Loucy (cell line): ENCODE measurements around the gene FOXO6.

Experiments used
- H2AFZ ChIP-seq: fragments of 200-600 bp; sonication (generic); 2 replicates; pipeline ENCODE4 v1.6.0; 2016; ENCODE audit warnings: antibody characterized with exemption, mild to moderate bottlenecking, low read length, moderate library complexity
- H3F3A ChIP-seq: fragments of 200-600 bp; 2 replicates; pipeline ENCODE4 v1.6.0; 2016; ENCODE audit warnings: antibody characterized with exemption, low read depth, mild to moderate bottlenecking
- H3K27me3 ChIP-seq: fragments of 200-600 bp; sonication (generic); 2 replicates; pipeline ENCODE4 v1.6.1; 2014; ENCODE audit warnings: low read length, mild to moderate bottlenecking; ENCODE audit not compliant: insufficient read depth, poor library complexity, severe bottlenecking
- H3K36me3 ChIP-seq: fragments of 200-600 bp; sonication (generic); 2 replicates; pipeline ENCODE4 v1.6.1; 2016; ENCODE audit warnings: low read length; ENCODE audit not compliant: insufficient read depth
- H3K4me1 ChIP-seq: fragments of 200-600 bp; sonication (generic); 2 replicates; pipeline ENCODE4 v1.5.1; 2014; ENCODE audit warnings: low read length, mild to moderate bottlenecking; ENCODE audit not compliant: insufficient read depth, poor library complexity, severe bottlenecking
- H3K4me2 ChIP-seq: fragments of 200-600 bp; sonication (generic); 2 replicates; pipeline ENCODE4 v1.6.0; 2014; ENCODE audit warnings: antibody characterized with exemption, low read length, low read depth, mild to moderate bottlenecking; ENCODE audit not compliant: poor library complexity, severe bottlenecking
- H3K4me3 ChIP-seq: fragments of 200-600 bp; sonication (generic); 2 replicates; pipeline ENCODE4 v1.5.1; 2014; ENCODE audit warnings: low read length, mild to moderate bottlenecking, mixed read lengths; ENCODE audit not compliant: poor library complexity, severe bottlenecking
- H3K79me2 ChIP-seq: fragments of 200-600 bp; sonication (generic); 2 replicates; pipeline ENCODE4 v1.6.1; 2014; ENCODE audit warnings: low read length; ENCODE audit not compliant: insufficient read depth
- H3K9ac ChIP-seq: fragments of 200-600 bp; sonication (generic); 2 replicates; pipeline ENCODE4 v1.6.0; 2014; ENCODE audit warnings: mild to moderate bottlenecking, low read depth, low read length, moderate library complexity; ENCODE audit not compliant: poor library complexity, severe bottlenecking
- H3K9me2 ChIP-seq: fragments of 200-600 bp; sonication (generic); replicated peaks from 2 replicates; pipeline ENCODE4 v1.6.1; 2016; ENCODE audit warnings: low read depth, low read length, mixed read lengths
- H3K9me3 ChIP-seq: fragments of 200-600 bp; sonication (generic); 2 replicates; pipeline ENCODE4 v1.6.1; 2014; ENCODE audit warnings: mild to moderate bottlenecking, antibody characterized with exemption, low read length, low read depth; ENCODE audit not compliant: insufficient read depth
- H4K20me1 ChIP-seq: fragments of 200-600 bp; sonication (generic); 2 replicates; pipeline ENCODE4 v1.6.0; 2014; ENCODE audit warnings: antibody characterized with exemption, low read length, mild to moderate bottlenecking; ENCODE audit not compliant: insufficient read depth, poor library complexity, severe bottlenecking
- EZH2phosphoT487 ChIP-seq: fragments of 200-600 bp; IDR thresholded peaks from 2 replicates; pipeline ENCODE4 v1.6.1; 2018; ENCODE audit warnings: antibody characterized with exemption, mild to moderate bottlenecking, moderate library complexity, borderline replicate concordance
- TF ChIP-seq, protein P1 (sequence below): fragments of 200-600 bp; sonication (generic); conservative IDR thresholded peaks from 2 replicates; pipeline ENCODE4 v1.5.1; 2014; ENCODE audit warnings: mild to moderate bottlenecking, antibody characterized with exemption, low read length

FOXO6 gene

DNA sequence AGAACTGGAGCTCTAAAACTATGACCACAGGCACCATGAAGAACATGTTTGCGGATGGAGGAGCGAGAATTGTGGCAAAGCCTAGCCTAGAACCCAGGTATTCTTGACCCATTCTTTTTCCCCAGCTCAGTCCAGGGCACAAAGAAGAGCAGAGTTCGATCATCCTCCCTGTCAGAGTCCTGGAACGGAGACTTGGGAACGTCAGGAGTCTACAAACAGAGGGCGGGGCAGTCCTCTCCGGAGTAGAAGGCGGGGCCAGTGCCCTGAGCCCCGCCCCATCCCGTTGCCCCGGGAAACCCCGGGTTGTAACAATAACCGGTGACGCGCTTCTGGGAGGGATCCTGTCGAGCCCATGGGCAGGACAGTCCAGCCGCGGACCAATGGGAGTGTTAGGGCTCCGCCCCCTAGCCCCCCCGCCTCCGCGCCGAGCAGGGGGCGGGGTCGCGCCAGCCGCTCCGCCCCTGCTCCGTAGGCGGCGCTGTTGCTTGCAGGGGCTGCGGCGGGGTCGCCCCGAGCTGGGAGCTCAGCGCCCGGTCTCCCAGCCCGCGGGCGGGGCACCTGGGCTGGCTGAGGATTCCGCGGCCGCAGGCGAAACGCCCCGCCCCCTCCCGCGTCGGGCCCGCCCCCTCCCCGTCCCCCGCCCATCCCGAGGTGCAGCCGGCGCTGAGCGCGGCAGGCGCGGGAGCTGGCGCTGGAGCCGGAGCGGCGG lies at the start of gene FOXO6:
TSS of gene FOXO6 (plus strand) at position 649 of the 709 bp plus-strand sequence.
- Histone ChIP-seq H3K4me2 (peak within 1 kb of the TSS; percentile 90), H3K27me3 (no peaks in the 10 kb centered on the region), H3K36me3 (no peaks in the 10 kb centered on the region), H3K79me2 (no peaks in the 10 kb centered on the region; the same call in 1 of the 2 replicates), H3K4me3 (peak within 1 kb of the TSS; percentile 77), H3K9me3 (no peaks in the 10 kb centered on the region), H4K20me1 (peaks cover 10% of the 10 kb centered on the region), H3K9ac (peak within 1 kb of the TSS; percentile 66), H2AFZ (peak within 1 kb of the TSS; percentile 57; the same call in 1 of the 2 replicates), H3K9me2 (no peaks in the 10 kb centered on the region), H3F3A (peaks cover 6% of the 10 kb centered on the region), H3K4me1 (peaks cover 63% of the 10 kb centered on the region)
- no peak for TF ChIP-seq EZH2phosphoT487
- TF ChIP-seq, protein P1, sequence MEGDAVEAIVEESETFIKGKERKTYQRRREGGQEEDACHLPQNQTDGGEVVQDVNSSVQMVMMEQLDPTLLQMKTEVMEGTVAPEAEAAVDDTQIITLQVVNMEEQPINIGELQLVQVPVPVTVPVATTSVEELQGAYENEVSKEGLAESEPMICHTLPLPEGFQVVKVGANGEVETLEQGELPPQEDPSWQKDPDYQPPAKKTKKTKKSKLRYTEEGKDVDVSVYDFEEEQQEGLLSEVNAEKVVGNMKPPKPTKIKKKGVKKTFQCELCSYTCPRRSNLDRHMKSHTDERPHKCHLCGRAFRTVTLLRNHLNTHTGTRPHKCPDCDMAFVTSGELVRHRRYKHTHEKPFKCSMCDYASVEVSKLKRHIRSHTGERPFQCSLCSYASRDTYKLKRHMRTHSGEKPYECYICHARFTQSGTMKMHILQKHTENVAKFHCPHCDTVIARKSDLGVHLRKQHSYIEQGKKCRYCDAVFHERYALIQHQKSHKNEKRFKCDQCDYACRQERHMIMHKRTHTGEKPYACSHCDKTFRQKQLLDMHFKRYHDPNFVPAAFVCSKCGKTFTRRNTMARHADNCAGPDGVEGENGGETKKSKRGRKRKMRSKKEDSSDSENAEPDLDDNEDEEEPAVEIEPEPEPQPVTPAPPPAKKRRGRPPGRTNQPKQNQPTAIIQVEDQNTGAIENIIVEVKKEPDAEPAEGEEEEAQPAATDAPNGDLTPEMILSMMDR = peak; percentile 51

DNA sequence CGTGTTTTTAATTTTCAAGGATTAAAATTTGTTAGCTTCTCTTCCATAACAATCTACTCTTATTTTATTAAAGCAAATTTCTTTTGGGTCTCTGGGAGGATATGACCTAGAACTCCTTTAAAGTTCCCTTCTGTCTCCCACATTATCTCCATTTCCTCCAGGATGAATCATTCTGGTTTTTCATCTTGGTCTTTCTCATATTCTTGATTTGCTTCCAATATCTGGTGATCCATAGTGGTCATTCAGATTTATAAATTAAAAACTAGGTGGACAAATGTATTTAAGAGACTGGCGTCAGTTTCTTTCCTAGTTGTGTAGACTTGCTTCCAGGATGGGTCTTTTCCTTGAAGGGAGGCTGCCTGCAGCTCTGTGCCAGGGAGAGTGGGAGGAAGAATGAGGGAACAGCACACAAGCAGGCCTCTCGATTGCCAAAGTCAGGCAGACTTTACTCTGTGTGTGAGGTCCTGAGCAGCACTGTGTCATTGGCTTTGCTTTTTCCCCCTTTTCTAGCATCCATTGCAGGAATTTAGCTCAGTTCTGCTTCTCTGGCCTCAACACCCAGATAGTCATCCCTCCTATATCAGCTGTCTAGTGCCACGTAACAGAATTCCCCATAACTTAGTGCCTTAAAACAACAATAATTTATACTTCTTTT lies 48.1 kb upstream of the FOXO6 start:
- Histone ChIP-seq H3K79me2 (no peaks in the 10 kb centered on the region), H3K27me3 (no peaks in the 10 kb centered on the region), H2AFZ (no peak overlapping the region; the same call in 1 of the 2 replicates), H3K4me3 (no peak overlapping the region), H4K20me1 (no peaks in the 10 kb centered on the region), H3K4me1 (no peaks in the 10 kb centered on the region), H3K9ac (no peak overlapping the region), H3K9me3 (0 out of 2 replicates have a peak, but pooled peaks cover 4% of the 10 kb centered on the region), H3F3A (no peaks in the 10 kb centered on the region), H3K36me3 (no peaks in the 10 kb centered on the region), H3K9me2 (no peaks in the 10 kb centered on the region), H3K4me2 (no peak overlapping the region)
- no peak for TF ChIP-seq EZH2phosphoT487
- TF ChIP-seq, protein P1 = no peak

DNA sequence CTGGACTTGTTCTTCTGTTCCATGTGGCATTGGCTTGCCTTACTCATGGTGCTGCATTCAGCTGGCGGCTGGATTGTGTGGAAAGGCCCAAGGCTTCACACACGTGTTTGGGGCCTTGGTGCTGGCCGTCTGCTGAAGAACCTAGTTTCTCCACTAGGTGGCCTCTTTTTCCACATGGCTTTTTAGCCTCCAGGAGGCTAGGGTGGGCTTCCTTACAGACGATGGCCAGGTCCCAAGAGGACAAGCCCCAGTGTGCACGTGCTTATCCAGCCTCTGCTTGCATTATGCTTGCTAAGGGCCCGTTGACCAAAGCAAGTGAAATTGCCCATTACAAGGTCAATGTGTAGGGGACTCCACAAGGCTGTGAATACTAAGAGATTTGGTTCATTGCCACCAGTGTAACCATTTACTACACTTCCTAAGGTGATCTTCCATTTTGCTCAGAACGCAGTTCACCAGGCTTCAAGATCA lies 47.5 kb upstream of the FOXO6 start:
- Histone ChIP-seq H2AFZ (no peak overlapping the region; the same call in 1 of the 2 replicates), H3K9me2 (no peaks in the 10 kb centered on the region), H3K4me1 (no peaks in the 10 kb centered on the region), H3K9me3 (no peaks in the 10 kb centered on the region), H3K36me3 (no peaks in the 10 kb centered on the region), H3K4me2 (no peak overlapping the region), H3K9ac (no peak overlapping the region), H3K27me3 (no peaks in the 10 kb centered on the region), H4K20me1 (no peaks in the 10 kb centered on the region), H3K4me3 (no peak overlapping the region), H3F3A (no peaks in the 10 kb centered on the region), H3K79me2 (no peaks in the 10 kb centered on the region)
- TF ChIP-seq EZH2phosphoT487 = no peak
- TF ChIP-seq, protein P1 = peak; percentile 83
